ENCODE data around the gene HSD3B1.

Gene HSD3B1

GRCh38 chr1:119506941-119507340 lies at the start of gene HSD3B1:
Gene HSD3B1 (plus strand): TSS chr1:119507210. CDS start chr1:119507477, 267 bp downstream.
- no peak for DNase-seq (ENCODE audit: low read depth)

GRCh38 chr1:119462964-119463363 lies 44.0 kb upstream of the HSD3B1 start:
- DNase-seq (ENCODE audit: low read depth), result no peak

GRCh38 chr1:119463569-119463968 lies 43.4 kb upstream of the HSD3B1 start:
- no peak for DNase-seq (ENCODE audit: low read depth)

- no peak for DNase-seq (ENCODE audit: low read depth)
Measured at GRCh38 chr1:119466445-119466844, 40.6 kb upstream of the HSD3B1 start.

- DNase-seq (ENCODE audit: low read depth), result no peak
Measured at GRCh38 chr1:119467219-119467618, 39.8 kb upstream of the HSD3B1 start.

GRCh38 chr1:119467857-119468668 lies 38.9 kb upstream of the HSD3B1 start:
- DNase-seq (ENCODE audit: low read depth), result no peak

- no peak for DNase-seq (ENCODE audit: low read depth)
Measured at GRCh38 chr1:119469741-119470140, 37.3 kb upstream of the HSD3B1 start.

- no peak for DNase-seq (ENCODE audit: low read depth)
Measured at GRCh38 chr1:119470377-119470776, 36.6 kb upstream of the HSD3B1 start.

- DNase-seq (ENCODE audit: low read depth), result no peak
Measured at GRCh38 chr1:119470958-119471357, 36.1 kb upstream of the HSD3B1 start.

GRCh38 chr1:119471566-119471965 lies 35.4 kb upstream of the HSD3B1 start:
- no peak for DNase-seq (ENCODE audit: low read depth)

- no peak for DNase-seq (ENCODE audit: low read depth)
Measured at GRCh38 chr1:119472080-119472818, 34.8 kb upstream of the HSD3B1 start.

- DNase-seq (ENCODE audit: low read depth), result no peak
Measured at GRCh38 chr1:119472819-119473175, 34.2 kb upstream of the HSD3B1 start.

- no peak for DNase-seq (ENCODE audit: low read depth)
Measured at GRCh38 chr1:119475866-119476439, 31.1 kb upstream of the HSD3B1 start.

- no peak for DNase-seq (ENCODE audit: low read depth)
Measured at GRCh38 chr1:119477710-119478109, 29.3 kb upstream of the HSD3B1 start.

- no peak for DNase-seq (ENCODE audit: low read depth)
Measured at GRCh38 chr1:119480175-119480574, 26.8 kb upstream of the HSD3B1 start.

GRCh38 chr1:119481951-119482350 lies 25.1 kb upstream of the HSD3B1 start:
- DNase-seq (ENCODE audit: low read depth), result no peak

- no peak for DNase-seq (ENCODE audit: low read depth)
Measured at GRCh38 chr1:119482517-119483425, 24.2 kb upstream of the HSD3B1 start.

- no peak for DNase-seq (ENCODE audit: low read depth)
Measured at GRCh38 chr1:119483441-119484200, 23.4 kb upstream of the HSD3B1 start.

- DNase-seq (ENCODE audit: low read depth), result no peak
Measured at GRCh38 chr1:119485201-119485600, 21.8 kb upstream of the HSD3B1 start.

GRCh38 chr1:119488216-119488615 lies 18.8 kb upstream of the HSD3B1 start:
- no peak for DNase-seq (ENCODE audit: low read depth)

GRCh38 chr1:119489201-119489600 lies 17.8 kb upstream of the HSD3B1 start:
- no peak for DNase-seq (ENCODE audit: low read depth)
